ENCODE measurements around the gene IGF1R.

The IGF1R gene

DNA sequence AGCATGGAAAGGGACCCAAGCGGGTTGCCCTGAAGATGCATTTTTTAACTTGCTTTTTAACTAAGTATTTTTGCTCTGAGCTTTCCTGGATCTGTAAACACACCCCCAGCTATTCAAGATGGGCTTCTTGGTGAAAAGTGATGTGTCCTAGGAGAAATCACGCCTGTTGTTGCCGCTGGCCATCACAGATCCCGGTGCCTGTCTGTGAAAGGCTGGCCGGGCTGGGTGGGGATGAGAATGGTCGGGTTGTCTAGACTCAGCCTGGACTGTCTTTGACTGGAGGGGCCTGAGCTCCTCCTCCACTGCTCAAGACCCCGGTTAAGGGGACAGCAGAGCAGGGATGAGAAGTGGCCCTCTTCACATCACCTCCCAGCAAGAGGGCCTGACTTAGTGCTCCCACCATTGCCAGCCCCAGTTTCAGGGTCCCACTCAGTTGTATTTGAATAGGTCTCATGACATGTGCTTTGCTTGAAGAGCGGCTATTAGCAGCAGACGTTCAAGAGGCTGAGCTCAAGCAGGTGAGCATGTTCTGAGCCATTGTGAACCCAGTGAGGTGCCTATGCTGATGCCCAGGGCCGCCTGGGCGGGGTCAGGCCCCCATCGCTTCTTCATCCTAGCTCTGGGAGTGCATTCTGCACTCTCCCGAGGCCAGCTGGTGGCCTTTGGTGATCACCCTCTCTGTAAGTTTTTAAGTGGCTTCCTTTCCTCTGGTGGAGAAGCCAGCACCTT, 79.9 kb downstream of the IGF1R start:
- DNase-seq: no peak

DNA sequence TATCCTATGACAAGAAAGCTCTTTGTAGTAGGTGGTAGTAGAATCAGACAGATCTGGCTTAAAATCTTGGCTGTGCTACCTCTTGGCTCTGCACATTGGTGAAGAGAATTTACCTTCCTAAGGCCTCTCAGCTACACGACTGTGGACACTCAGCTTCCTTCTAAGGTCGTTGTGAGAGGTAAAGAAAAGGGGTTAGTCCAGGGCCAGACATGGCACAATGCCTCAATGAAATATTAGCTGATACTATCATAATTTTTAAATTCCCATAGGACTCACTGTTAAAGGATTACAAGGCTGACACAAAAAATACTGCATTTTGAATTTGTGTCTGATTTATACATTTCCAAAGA, 80.4 kb downstream of the IGF1R start:
- DNase-seq: no peak

DNA sequence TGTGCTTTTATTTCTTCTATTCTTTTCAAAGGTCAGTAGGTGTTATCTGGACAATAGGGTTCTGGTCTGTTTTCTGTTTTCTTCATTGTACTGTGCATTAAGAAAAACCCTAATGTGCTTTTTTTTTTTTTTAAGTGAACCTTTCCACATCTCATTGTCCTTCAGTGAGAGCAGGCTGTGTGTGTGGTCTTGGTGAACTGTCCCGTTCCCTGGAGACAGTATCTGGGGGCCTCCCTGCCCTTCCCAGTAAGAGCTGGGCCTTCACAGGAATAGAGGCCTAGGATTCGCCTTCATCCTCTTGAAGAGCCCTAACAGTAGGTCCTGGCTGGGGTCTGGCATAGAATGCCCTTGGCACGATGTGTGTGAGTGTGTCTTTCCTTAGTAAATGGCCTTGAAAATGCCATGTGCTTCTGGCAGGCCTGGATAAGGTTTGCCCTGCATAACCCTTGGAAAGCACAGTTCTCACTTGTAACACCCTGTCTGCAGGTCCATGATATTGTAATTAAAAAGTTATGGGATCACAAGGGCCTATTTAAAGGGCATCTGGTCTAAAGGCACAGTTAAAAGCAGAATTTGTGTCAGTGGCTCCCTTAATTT, 81.2 kb downstream of the IGF1R start:
- DNase-seq: no peak

DNA sequence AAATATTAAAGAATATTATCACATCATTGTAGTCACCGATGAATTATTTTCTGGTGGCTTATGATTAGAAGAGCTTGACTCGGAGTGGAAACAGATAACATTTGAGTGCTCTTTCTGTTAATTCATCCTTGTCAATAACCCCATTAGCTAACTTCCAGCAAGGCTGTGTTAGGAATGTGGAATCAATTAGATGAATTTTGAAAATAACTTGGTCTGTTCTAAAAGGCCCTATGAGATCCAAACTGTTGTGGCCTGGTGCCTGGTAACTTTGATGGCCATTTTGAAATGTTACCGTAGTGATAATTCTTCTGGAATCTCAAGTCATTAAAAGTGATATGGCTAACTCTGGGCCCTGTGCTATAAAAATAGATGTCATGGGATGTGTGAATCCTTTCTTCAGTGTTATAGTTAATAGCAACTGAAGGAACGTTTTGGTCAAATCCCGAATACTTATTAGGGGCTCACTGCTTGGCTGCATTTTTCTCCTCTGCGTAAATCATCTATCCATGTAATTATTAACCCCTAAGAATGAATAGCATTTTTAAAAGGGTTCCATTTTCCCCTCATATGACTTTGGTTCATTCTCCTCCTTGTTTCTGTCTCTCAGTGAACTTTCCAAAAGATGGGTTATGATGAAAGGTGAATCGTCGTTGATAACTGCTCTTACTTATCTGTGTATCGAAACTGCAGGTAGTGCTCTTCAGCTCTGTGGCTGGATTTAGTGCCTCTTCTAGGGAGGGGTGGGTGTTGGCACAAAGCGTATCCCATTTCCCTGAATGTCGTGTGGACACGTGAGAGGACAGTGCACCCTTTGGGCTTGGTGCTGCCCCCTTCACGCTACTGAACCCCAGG, 82.7 kb downstream of the IGF1R start:
- DNase-seq: no peak

DNA sequence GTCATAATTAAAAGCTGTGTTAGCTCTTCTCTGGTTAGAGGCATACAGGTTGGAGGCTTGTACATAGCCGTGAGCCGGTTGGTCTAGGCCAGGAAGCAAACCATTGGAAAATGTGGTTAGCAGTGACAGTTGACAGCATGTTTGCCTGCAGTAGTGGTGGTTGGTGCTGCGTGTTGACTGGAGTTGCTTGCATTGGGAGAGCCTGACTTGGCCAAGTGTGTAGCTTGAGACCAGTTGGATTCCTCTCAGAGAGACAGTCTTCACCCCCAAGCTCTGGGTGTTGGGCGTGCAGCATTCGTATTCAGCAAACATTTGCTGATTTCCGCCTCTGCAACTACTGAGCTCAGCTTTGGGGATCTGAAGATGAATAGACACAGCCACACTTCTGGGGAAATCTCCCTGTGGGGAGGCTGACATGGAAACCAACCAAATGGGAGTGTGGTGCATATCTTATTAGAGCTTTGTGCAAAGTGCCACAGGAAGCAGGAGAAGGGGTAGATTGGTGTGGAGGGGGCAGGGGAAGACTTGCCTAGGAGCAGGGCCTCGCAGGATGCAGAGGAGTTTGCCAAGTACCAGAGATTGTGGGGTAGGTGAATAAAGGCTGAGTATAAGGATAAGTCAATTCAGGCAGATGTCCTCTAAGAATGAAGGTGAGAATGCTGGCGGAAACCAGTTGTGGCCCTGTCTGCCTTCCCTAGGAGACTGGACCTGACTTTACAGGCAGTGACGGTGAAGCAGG, 83.5 kb downstream of the IGF1R start:
- no peak for DNase-seq

DNA sequence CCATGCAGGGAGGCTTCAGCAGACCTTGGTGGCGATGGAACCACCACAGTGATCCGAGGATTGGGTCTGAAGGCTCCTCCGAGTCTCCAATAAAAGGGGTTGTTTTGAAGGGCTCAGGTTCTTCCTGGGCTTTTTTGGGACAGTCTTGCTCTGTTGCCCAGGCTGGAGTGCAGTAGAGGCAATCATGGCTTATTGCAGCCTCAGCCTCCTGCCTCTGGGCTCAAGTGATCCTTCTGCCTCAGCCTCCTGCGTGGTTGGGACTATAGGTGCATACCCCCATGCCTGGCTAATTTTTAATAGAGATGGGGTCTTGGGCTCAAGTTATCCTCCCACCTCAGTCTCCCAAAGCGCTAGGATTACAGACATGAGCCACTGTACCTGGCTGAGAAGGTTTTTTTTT, 84.8 kb downstream of the IGF1R start:
- DNase-seq: no peak

DNA sequence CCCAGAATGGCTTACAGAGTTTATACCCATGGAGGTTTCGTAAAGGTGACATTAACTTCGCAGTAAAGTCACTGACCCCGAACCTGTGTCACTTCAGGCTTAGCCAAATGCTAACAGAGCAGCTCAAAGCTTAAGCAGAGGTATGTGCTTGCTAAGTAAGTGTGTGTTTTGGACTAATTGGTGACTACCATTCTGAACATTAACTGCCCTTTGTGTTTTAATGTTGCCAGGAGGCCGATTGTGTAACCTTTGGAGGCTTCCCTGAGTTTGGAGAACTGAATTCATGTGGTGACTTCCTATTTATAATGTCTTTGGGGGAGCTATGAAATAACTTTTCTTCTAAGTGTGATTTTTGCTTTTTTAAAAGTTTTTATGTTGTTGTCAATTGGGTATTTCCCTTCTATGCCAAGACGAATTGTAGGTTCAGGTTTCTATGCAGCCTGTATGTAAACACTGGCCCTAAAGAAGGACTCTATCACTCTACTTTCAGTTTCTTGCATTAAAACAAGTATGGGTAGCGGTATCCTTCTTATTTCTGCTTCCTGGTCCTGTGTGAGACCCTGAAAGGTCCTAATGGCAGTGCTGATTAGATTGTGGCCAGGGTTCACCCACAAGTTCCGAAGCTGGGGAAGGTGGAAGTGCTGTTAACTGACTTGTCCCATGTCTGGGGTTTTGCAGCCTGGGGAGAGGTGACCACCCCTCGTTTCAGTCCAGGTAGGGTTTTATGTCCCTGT, 86.3 kb downstream of the IGF1R start:
- no peak for DNase-seq

DNA sequence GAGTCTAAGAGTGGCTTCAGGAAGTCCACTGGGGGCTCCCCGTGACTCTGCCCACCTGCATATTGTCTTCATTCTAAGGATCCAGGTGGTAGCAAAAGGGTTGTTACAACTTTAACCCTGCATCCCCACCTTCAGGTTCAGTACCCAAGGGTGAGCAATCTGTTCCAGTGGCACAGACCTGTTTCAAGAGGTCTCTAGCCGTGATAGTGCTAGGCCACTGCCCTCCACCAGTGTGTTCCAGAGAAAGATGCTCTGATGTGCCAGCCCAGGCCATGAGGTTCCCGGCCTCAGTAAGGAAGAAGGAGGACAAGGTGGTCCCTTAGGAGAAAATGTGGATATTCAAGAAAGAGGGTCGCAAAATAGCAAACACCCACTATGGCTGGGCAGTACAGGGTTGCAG, 87.0 kb downstream of the IGF1R start:
- no peak for DNase-seq

DNA sequence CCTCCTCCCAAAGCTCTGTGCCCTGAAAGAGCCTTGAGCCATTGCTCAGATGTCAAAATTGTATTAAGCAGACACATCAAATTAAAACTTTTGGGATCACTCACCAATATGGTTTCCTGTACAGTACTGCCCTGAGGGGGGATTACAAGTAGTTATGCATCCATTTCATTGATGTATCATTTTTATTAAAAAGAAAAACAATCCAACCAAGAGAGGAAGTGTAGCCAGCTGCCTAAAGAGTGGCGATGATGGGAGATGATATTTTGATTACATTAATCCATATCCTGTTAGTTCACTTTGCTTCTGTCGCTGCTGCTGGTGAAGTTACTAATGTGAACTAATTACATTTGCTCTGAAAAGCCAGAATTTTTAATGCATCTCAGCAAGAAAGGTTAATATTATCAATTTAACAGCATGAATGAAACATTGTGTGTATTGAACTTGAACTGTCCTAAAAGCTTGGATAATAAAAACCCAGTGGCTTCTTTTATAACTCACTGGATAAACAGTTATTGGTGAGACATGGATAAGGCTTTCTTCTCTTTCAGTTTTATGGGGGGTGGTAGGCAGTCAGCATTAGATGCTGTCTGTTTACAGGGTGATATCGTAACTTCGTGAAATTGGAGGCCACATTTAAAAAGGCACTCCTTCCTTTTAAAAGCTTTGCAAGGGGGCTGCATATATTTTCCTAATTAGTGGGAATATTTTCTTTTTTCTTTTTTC, 87.7 kb downstream of the IGF1R start:
- no peak for DNase-seq

DNA sequence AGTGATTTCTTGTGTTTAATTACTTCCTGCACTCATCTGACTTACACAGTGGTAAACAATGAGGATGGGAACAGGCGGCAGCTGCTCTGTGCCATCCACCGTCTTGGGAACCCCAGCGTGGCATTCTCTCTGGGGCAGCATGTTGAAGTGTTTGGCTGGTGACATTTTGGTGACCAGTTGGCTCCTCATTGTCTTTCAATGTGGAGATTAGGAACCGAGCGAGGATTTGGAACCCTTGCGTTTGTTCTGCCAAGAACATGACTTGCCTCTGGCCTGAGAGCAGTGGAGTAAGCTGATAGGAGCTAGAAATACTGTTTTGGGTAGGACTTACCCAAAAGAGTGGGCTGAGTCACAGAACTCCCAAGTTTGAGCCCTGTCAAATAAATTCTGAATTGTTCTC, 88.8 kb downstream of the IGF1R start:
- no peak for DNase-seq

DNA sequence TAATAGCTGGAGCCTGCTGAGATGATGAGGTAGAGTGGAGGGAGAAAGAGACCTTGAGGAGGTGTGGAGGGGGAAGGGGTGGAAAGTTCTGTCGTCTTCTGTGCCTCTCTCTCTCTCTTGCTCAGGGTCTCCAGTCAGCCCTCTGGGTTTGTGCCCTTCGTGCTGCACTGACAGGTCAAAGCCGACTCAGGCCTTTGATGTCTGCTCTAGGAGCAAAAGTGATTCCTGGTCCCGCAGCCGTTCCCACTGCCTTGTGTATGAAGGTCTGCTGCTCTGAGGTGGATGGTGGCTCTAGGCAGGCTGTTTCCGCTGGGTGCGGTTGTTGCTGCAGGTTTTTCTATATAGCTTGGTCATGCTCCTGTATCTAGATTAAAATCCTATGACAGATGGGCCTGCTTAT, 89.4 kb downstream of the IGF1R start:
- DNase-seq: no peak

DNA sequence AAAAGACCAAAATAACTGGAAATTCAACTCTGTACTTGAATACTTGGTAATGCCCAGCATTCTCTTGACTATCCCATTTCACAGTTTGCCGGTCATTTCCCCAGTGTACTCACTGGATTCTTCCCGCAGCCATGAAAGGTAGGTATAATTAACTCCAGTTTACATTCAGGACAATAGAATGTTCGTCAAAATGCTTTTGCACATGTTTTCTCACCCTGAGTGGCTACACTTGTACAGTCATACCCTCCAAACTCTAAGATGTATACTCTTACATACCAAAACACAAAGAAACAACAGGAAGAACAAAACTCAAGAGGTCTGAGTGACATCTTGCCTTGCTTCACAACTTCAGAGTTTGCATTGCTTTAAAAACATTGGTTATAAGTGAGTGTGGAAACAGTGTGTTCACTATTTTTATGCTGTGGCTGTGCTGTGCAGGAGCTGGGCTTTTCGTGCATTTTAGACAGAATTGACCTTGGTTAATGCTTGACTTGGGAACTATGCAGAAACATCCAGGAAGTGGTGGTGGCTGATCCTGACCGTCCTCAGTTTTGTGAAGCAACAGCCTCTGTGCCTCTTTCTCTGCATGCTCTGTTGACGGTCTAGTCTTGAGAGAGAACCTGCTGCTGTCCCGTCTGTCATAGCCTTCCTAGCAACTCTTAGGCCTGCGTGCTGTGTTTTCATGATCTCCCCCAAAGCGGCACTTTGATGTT, 90.5 kb downstream of the IGF1R start:
- no peak for DNase-seq

DNA sequence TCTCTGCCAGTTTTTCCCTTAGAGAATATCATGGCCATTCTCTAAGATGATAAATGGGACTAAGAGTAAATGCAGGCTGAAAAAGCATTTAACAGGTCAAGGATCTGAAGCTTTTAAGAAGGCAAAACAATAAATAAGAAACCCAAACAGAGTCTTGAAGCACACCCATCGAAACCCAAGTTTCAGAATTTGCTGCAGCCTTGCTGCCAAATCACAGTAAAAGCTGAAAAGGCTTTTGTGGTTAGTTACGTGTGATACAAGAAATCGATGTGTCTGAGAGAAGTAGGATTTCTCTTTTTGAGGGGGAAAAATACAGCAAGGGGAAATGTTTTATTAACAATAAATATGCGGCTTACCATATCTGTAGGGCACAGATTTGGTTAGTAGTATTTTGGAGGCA, 92.0 kb downstream of the IGF1R start:
- DNase-seq: no peak

DNA sequence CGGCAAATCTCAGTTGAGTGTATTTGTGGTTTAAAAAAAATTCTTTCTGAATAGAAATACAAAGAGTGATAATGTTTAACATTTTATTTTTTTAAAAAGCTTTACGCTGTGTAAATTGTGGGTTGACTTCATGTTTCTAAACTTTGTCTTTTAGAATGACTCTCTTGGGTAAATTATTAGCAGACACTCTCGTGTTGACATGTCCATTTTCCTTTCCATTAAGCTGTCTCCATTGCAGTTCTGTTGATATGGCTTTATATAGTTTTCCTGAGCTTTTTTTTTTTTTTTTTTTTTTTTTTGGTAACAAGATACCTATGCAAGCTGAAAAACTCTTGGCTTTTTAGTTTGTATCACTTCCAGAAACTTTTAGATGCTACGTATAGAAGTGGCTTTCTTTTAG, 92.6 kb downstream of the IGF1R start:
- no peak for DNase-seq

DNA sequence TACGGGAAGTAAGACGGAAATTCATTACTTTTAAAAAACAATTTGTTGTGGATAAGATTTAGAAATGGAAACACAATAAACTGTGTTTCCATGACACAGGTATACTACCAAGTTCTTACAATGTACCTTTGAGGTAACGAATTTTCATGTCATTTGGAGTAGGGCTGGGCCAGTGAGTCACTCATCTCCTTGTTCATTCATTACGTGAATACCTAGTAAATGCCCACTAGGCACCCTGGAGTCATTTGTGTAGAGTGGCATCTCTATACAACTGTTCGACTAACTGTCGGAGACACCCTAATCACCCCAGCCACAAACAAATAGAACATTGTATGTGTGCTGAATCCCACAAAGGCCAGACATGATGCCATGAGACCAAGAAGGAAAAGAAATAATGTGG, 94.8 kb downstream of the IGF1R start:
- no peak for DNase-seq

DNA sequence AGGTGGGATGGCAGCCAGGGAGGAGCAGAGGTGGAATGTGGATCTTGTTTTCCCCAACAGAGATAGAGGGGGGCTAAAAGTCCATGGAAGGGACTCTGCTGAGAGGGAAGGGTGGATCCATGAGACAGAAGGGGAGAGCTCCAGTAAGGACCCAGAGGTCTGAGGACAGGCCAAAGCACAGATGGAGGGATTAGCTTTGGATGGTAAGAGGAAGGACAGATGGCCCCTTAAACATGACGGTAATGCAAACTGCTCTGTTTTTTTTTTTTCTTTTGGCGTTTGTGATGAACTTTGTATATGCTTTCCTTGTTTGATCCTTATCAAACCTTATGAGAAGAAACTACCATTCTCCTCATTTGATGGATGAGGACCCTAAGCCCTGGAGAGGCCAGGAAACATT, 96.2 kb downstream of the IGF1R start:
- peak; percentile 40 for DNase-seq

DNA sequence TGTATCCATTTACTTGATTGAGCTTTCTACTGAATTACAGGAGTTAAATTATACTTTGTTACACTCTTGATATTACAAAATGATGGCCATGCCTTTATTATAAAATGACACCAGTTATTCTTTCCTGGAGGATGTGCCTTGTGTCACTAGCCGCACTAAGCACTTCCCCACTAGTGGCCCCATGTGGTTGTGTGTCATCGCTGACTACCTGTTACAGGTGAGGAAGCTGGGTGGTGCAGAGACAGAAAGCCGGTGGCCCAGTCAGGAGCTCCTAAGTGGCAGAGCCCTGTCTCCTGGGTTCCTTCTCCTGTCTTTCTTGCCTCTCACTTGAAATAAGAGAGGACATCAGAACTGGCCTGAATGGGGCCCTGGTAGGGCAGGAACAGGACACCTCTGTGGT, 96.8 kb downstream of the IGF1R start:
- DNase-seq: no peak

DNA sequence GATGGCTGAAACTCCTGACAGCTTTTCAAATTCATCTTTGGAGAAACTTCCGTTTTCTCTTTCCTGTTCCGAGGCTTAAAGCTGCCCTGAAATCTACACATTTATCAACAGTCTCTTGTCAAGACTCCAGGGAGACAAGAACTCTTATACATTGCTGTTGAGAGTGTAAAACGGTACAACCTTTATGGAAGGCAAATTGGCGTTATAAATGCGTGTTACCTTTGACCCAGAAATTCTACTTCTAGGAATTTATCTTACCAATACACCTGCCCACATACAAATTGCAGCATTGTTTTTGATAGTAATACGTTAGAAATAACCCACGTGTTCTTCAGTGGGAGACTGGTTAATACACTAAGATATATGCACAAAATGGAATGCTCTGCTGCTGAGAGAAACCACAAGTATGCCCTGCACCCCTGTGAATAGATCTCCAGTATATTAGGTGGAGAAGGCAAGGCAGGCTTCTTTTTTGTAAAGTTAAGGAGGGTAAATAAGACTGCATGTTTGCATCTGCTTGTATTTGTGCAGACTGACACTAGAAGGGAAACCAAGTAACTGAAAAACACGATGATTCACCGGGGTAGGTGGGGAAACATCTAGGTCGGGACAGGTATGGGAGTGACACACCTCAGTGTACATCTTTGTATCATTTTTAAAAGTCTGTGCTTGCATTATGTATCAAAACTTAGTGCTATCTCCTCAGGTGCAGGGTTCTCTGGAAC, 97.5 kb downstream of the IGF1R start:
- DNase-seq: no peak

DNA sequence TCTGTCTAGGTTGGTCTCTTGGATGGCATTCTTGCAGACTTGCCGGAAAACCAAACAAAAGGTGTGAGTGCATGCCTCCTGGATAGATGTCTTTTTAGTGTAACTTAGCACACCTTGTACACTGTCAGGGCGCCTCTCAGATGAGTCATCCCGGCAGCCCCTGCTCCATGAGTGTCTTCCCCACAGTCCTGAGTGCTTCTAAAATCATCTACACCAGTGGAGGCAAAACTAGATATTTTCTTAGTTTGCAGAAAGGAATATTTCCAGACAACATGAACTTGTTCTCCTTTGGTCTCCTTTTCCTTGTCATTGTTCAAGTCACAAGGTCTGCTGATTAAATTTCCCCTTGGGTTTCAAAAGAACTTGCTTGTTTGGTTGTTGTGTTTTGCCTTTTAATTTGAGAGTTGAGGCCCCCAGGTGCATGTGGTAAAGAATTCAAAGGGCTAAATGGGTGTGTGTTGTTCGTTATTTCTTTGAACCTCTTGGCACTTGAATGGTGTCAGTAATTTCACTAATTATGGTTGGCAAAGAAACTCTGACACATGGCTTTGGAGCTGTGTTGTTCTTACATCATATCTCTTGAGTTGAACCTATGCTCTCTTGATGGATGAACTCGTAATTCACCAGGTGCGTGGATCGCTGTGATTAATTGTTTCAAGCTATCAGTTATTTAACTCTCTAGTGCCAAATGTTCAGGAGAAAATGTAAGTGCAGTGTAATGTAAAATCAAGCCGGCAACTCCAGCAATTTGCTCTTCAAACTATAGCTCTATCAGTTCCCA, 98.2 kb downstream of the IGF1R start:
- no peak for DNase-seq

DNA sequence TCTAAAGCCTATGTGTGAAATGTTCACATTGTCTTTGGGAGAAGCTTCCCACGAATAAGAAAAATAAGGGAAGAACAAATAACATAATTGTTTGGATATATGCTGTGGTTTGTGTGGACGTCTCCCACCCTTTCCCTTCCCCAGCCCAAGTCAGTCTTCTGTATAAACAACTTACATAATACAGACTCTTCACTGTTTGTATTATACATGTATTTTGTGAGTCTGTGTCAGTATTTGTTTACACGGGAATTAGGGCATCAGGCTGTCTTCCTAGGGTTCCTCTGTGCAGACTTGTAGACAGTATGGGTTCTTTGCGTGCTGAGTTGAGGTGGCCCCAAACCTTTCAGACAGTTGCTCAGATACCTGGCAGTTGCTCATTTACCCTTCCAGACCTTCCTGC, 103.4 kb downstream of the IGF1R start:
- no peak for DNase-seq
